K562 (cell line): ENCODE measurements around the gene CD44. TPM values are rescaled to one million over a fixed set of nuclear protein-coding genes. Genes with fewer than 3 reads are reported as not detected.

Experiments
- ATAC-seq: fragments of 200-7000 bp; cut with Tn5 transposase; 3 replicates; pipeline ENCODE4 v1.9.1; 2020; ENCODE audit warnings: moderate library complexity
- BruUV-seq: library from RNA; stranded (reverse); fragments of 400-500 nt; replicated peaks from 2 replicates; lab custom pipeline; 2021; lab: Mats Ljungman, UMichigan
- CTCF ChIA-PET: fragments of 300-600 bp; formaldehyde crosslinking; extraction: SDS; loops from one replicate; lab custom pipeline; 2021; ENCODE audit warnings: low intra/inter-chr PET ratio; lab: Yijun Ruan, JAX
- POLR2A ChIA-PET: fragments of 300-600, 350-650 bp; sonication (Branson Sonifier 250); formaldehyde crosslinking; extraction: SDS; loops from one replicate; lab custom pipeline; 2021; ENCODE audit warnings: antibody characterized with exemption, inconsistent platforms; lab: Yijun Ruan, JAX
- DNase-seq, 4 experiments: peaks; one replicate each; pipeline versions ENCODE4 v3.0.0 to v3.0.0-alpha.2; 2011 to 2018; ENCODE audit warnings: low spot score in 3 of 4, mixed read lengths in 3 of 4; ENCODE audit errors: extremely low read depth in 1 of 4
- FAIRE-seq: peaks from 2 replicates; lab custom pipeline; 2011; peaks lifted over from hg19 to GRCh38; lab: Jason Lieb, UNC
- H2AFZ ChIP-seq: 2 replicates; pipeline ENCODE4 v1.6.0; 2011; ENCODE audit warnings: low read depth, low read length, control low read depth, inconsistent platforms
- H3K27ac ChIP-seq: fragments of 200-600 bp; 3 replicates; pipeline ENCODE4 v1.8.0; 2011; ENCODE audit warnings: low read depth, mild to moderate bottlenecking, control low read depth, inconsistent platforms, low read length, moderate library complexity, mixed read lengths; ENCODE audit errors: extremely low read depth
- H3K27me3 ChIP-seq, 2 experiments: fragments of 300-600 bp in 1 of 2; 2 replicates in 1 of 2; 3 replicates in 1 of 2; pipeline versions ENCODE4 v1.6.0 to v1.8.0; 2011; ENCODE audit warnings: inconsistent platforms in 2 of 2, low read length in 2 of 2, mild to moderate bottlenecking in 1 of 2, mixed read lengths in 1 of 2, moderate library complexity in 1 of 2; ENCODE audit not compliant: control insufficient read depth in 2 of 2, insufficient read depth in 2 of 2
- H3K36me3 ChIP-seq: fragments of 300-600 bp; 3 replicates; pipeline ENCODE4 v1.8.0; 2011; ENCODE audit warnings: mild to moderate bottlenecking, low read length, inconsistent platforms; ENCODE audit not compliant: control insufficient read depth, insufficient read depth
- H3K4me1 ChIP-seq, 2 experiments: fragments of 200-600 bp in 1 of 2; replicated peaks in 1 of 2; 2 replicates in 1 of 2; 3 replicates in 1 of 2; pipeline versions ENCODE4 v1.5.1 to v1.8.0; 2011; ENCODE audit warnings: inconsistent platforms in 2 of 2, low read length in 2 of 2, mild to moderate bottlenecking in 1 of 2, mixed read lengths in 1 of 2, moderate library complexity in 1 of 2; ENCODE audit not compliant: control insufficient read depth in 2 of 2, insufficient read depth in 2 of 2
- H3K4me2 ChIP-seq: 2 replicates; pipeline ENCODE4 v1.6.1; 2011; ENCODE audit warnings: low read length, control low read depth, inconsistent platforms, mixed read lengths; ENCODE audit not compliant: insufficient read depth
- H3K4me3 ChIP-seq: fragments of 200-600 bp; sonication (generic), shearing (Covaris generic); 2 replicates; pipeline ENCODE4 v1.5.1; 2016; ENCODE audit warnings: control low read depth, inconsistent platforms
- H3K79me2 ChIP-seq: fragments of 200-600 bp; 3 replicates; pipeline ENCODE4 v1.8.0; 2011; ENCODE audit warnings: low read length, inconsistent platforms; ENCODE audit not compliant: control insufficient read depth, insufficient read depth
- H3K9ac ChIP-seq, 2 experiments: 2 replicates each; pipeline versions ENCODE4 v1.6.0 to v1.6.1; 2011; ENCODE audit warnings: low read depth in 2 of 2, low read length in 2 of 2, control low read depth in 1 of 2, inconsistent platforms in 1 of 2, mild to moderate bottlenecking in 1 of 2, mixed read lengths in 1 of 2; ENCODE audit not compliant: insufficient read depth in 1 of 2
- H3K9me1 ChIP-seq: one replicate; pipeline ENCODE4 v1.6.0; 2011; ENCODE audit warnings: inconsistent platforms, mild to moderate bottlenecking, low read length, moderate library complexity; ENCODE audit not compliant: control insufficient read depth, insufficient read depth
- H3K9me3 ChIP-seq: replicated peaks from 2 replicates; pipeline ENCODE4 v1.5.1; 2011; ENCODE audit warnings: low read depth, low read length, inconsistent platforms; ENCODE audit not compliant: control insufficient read depth, insufficient read depth
- H4K20me1 ChIP-seq: replicated peaks from 2 replicates; pipeline ENCODE4 v1.6.1; 2011; ENCODE audit warnings: low read length, inconsistent platforms, mixed read lengths; ENCODE audit not compliant: control insufficient read depth, insufficient read depth
- FOSL1 ChIP-seq: fragments of 200-800 bp; sonication (Bioruptor generic); conservative IDR thresholded peaks from 2 replicates; pipeline ENCODE4 v1.6.1; 2016; ENCODE audit warnings: missing genetic modification characterization, missing compliant biosample characterization
- HCFC1 ChIP-seq: IDR thresholded peaks from 2 replicates; pipeline ENCODE4 v1.6.1; 2012; ENCODE audit warnings: low read depth, low read length, improper control_type of control experiment
- MYNN ChIP-seq, 2 experiments: sonication (generic); formaldehyde crosslinking in 1 of 2; IDR thresholded peaks; 2 replicates each; pipeline versions ENCODE4 v1.5.0 to v1.6.1; 2016 to 2020; ENCODE audit warnings: antibody characterized with exemption in 1 of 2, missing genetic modification reagents in 1 of 2
- NCOA4 ChIP-seq: fragments of 450-650 bp; IDR thresholded peaks from 2 replicates; pipeline ENCODE4 v1.6.1; 2018; ENCODE audit warnings: mild to moderate bottlenecking; ENCODE audit not compliant: partially characterized antibody
- NFYB ChIP-seq: IDR thresholded peaks from 2 replicates; pipeline ENCODE4 v1.6.1; 2011; ENCODE audit warnings: mild to moderate bottlenecking, moderate library complexity; ENCODE audit not compliant: insufficient read length; ENCODE audit errors: extremely low read depth
- USF1 ChIP-seq: sonication (generic); formaldehyde crosslinking; IDR thresholded peaks from 2 replicates; pipeline ENCODE4 v1.9.0; 2022; ENCODE audit warnings: mild to moderate bottlenecking, missing genetic modification reagents
- ZNF512 ChIP-seq: IDR thresholded peaks from 2 replicates; pipeline ENCODE4 v1.6.1; 2016; ENCODE audit warnings: missing genetic modification characterization, missing compliant biosample characterization
- WGBS: fragments of 100-300 bp; shearing (Covaris generic); methylation state at CpG from one replicate; pipeline ENCODE4 v1.1.6; 2016; ENCODE audit warnings: low coverage, mixed read lengths; ENCODE audit not compliant: insufficient coverage; ENCODE audit errors: missing lambda C conversion rate; 5-methylcytosine and 5-hydroxymethylcytosine counted together
- in situ Hi-C: fragments of 300-500 bp; cut with MboI; formaldehyde crosslinking; loops from 4 replicates; pipeline ENCODE4 v1.15.0; 2018; ENCODE audit warnings: inconsistent platforms, mixed read lengths
- intact Hi-C: fragments of 100-400 bp; cut with micrococcal nuclease; formaldehyde crosslinking; loops from 2 replicates; pipeline ENCODE4 v1.14.2; 2022
- polyA plus RNA-seq, 8 experiments: library from polyadenylated mRNA; depleted of rRNA in 4 of 8; stranded (reverse) in 5 of 8; unstranded in 3 of 8; fragments of >200 nt; fragmentation: Nextera tagmentation in 2 of 8; fragmentation: Illumina TruSeq in 1 of 8; extraction: Ambion mirVana in 2 of 8; extraction: Trizol in 1 of 8; gene quantifications; 2 replicates each; pipeline versions ENCODE4 v1.2.1 to v1.2.3, GENCODE V29; 2011 to 2014; ENCODE audit warnings: inconsistent platforms in 1 of 8, missing spikeins in 1 of 8
- total RNA-seq, 7 experiments: library from RNA; depleted of rRNA in 6 of 7; stranded (reverse); fragments of >200 nt in 6 of 7; fragmentation: Illumina TruSeq in 2 of 7; extraction: Trizol in 2 of 7; gene quantifications; 2 replicates each; pipeline versions ENCODE4 v1.2.1 to v1.2.3, GENCODE V29; 2011 to 2021; ENCODE audit warnings: low replicate concordance in 1 of 7
- TF ChIP-seq, protein P1 (sequence below), 2 experiments: fragments of 450-650 bp in 1 of 2; sonication (generic) in 1 of 2; formaldehyde crosslinking in 1 of 2; IDR thresholded peaks in 1 of 2; conservative IDR thresholded peaks in 1 of 2; 2 replicates each; pipeline versions ENCODE4 v1.6.1 to v1.8.1; 2016 to 2023; ENCODE audit warnings: mild to moderate bottlenecking in 2 of 2, moderate library complexity in 2 of 2, inconsistent platforms in 1 of 2, missing genetic modification reagents in 1 of 2

CD44 gene
- total and polyA plus RNA-seq, 9 of the 15 experiments (the other 6 are each of a cell fraction or from before 2014, with no cell fraction given), result 1.2 to 13.9 (median 3.0) TPM

DNA sequence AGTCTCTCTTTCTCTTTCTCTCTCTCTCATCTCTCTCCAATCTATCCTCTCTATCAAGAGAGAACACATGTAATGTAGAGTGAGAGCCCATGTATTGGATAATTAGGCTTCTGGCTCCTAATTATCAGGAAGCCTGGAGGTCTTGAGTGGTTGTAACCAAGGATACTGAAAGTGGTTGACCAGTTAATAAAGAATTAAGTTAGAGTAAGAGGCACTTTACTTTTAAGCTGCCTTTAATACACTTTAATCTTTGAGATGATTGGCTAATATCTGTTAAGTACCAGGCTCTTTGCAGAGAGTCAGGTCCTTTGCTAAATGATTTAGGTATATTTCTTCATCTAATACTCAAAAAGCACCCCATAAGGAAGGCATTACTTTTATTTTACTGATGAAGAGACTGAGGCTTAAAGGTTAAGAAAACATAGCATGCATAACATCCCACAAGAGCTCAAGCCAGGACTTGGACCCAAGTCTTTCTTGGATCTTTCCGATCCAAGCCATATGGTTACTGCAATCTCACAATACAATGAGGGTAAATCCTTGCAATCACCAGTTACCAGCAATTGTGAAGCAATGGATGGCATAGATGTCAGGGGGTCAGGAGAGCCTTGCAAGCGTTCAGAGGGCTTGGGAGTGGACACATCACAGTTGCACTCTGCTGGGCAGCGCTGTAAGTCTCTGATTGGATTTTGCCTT is 22.1 kb downstream of the CD44 start (continued):
- TF ChIP-seq NFYB (no peak), NCOA4 (no peak), ZNF512 (no peak), HCFC1 (no peak)
- TF ChIP-seq, all 486 proteins: peak for 0

GRCh38 chr11:35162745-35163144 is 23.8 kb downstream of the CD44 start:
- Histone ChIP-seq H2AFZ (no peak overlapping the region), H3K9ac (no peak overlapping the region), H4K20me1 (no peaks in the 10 kb centered on the region), H3K4me3 (no peak overlapping the region), H3K27ac (no peak overlapping the region), H3K36me3 (no peaks in the 10 kb centered on the region), H3K4me1 (peaks cover 0 to 3% of the 10 kb centered on the region in 2 experiments; a peak in 2 of 5 replicates), H3K9me3 (no peaks in the 10 kb centered on the region), H3K9me1 (no peaks in the 10 kb centered on the region), H3K79me2 (no peaks in the 10 kb centered on the region), H3K4me2 (no peak overlapping the region), H3K27me3 (peaks cover 0 to 6% of the 10 kb centered on the region in 2 experiments; a peak in 3 of 5 replicates)
- no peak for DNase-seq
- in situ Hi-C loops (no loop called here), intact Hi-C loops (no loop called here)
- ChIA-PET CTCF (no interaction called here), POLR2A (interaction anchor here (0.6 to 1.4 kb wide), 2 partner anchors 156 to 1006 kb away, joined by 3 read pairs; no protein-coding TSS in a partner anchor)
- TF ChIP-seq, protein P1, sequence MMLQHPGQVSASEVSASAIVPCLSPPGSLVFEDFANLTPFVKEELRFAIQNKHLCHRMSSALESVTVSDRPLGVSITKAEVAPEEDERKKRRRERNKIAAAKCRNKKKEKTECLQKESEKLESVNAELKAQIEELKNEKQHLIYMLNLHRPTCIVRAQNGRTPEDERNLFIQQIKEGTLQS (IDR thresholded peaks at IDR 0.05), result peak; percentile 41; the same call in 1 of the 2 replicates
- TF ChIP-seq, protein P1 (CRISPR knock-in tag; conservative IDR thresholded peaks at IDR 0.05), result no peak
- TF ChIP-seq MYNN (IDR thresholded peaks at IDR 0.05) (no peak), MYNN (CRISPR knock-in tag; IDR thresholded peaks at IDR 0.05) (no peak), USF1 (CRISPR knock-in tag) (peak; percentile 75), FOSL1 (peak; percentile 80)
- no TSS peak for BruUV-seq
- no peak for ATAC-seq
- FAIRE-seq, result no peak
- WGBS, result 0% methylated on average over 2 of the region's 2 CpGs
